Measurements from ENCODE around the gene IFT80. TPM values are rescaled to one million over a fixed set of nuclear protein-coding genes. Genes with fewer than 3 reads are reported as not detected.
A peak's percentile ranks its signal among the peaks of the same experiment; 100 is the strongest.

IFT80 gene
- total and polyA plus RNA-seq, 3 donors from 2014 or later = 32.0 to 74.9 (median 55.4) TPM

GRCh38 chr3:160210799-160211221, 188.2 kb downstream of the IFT80 start:
- H3K36me3 ChIP-seq (ENCODE audit: low read depth, missing control alignments) = no peaks in the 10 kb centered on the region
- H3K27ac ChIP-seq = no peak overlapping the region
- intact Hi-C loops (cut with DNase I; ENCODE audit: low total_unique reads) = no loop called here
- TF ChIP-seq POLR2A (IDR thresholded peaks at IDR 0.05) = no peak
- no peak for TF ChIP-seq CTCF (IDR thresholded peaks at IDR 0.05)
- DNase-seq = peak; percentile 33
- no peak overlapping the region for H3K4me3 ChIP-seq
- no peaks in the 10 kb centered on the region for H3K9me3 ChIP-seq
- 57 to 60% methylated on average over 1 of the region's 1 CpG for WGBS, 2 donors
- no peaks in the 10 kb centered on the region for H3K27me3 ChIP-seq
- no peaks in the 10 kb centered on the region for H3K4me1 ChIP-seq

GRCh38 chr3:160210341-160210740, 188.7 kb downstream of the IFT80 start:
- intact Hi-C loops (cut with DNase I; ENCODE audit: low total_unique reads) = no loop called here
- 88 to 100% methylated on average over 1 of the region's 1 CpG for WGBS, 2 donors
- H3K9me3 ChIP-seq = no peaks in the 10 kb centered on the region
- H3K36me3 ChIP-seq (ENCODE audit: low read depth, missing control alignments) = no peaks in the 10 kb centered on the region
- no peak overlapping the region for H3K27ac ChIP-seq
- H3K4me1 ChIP-seq = no peaks in the 10 kb centered on the region
- H3K27me3 ChIP-seq = no peaks in the 10 kb centered on the region
- TF ChIP-seq CTCF (IDR thresholded peaks at IDR 0.05) (no peak), POLR2A (IDR thresholded peaks at IDR 0.05) (no peak)
- H3K4me3 ChIP-seq = no peak overlapping the region
- no peak for DNase-seq

MicroRNAs encoded within 50 kb of the gene (microRNA counts, 767-probe panel; counts per million panel counts)
- 9,840 to 11,474 counts per million in 2 donors for microRNA hsa-miR-15b-5p

Small RNA genes lying within 50 kb of the gene (microRNA-seq; reads per million reads assigned to microRNA genes)
- gene MIR15B (ENCODE audit: borderline number of aligned reads in 2 of 2, borderline replicate concordance in 1 of 2) (3,221 to 3,365 reads per million in 2 donors), gene MIR16-2 (ENCODE audit: borderline number of aligned reads in 2 of 2, borderline replicate concordance in 1 of 2) (307 to 416 reads per million in 2 donors)

Small RNA genes lying within 50 kb of the gene (small RNA-seq; reads per million reads assigned to genes)
- gene MIR15B (5.3 to 6.1 reads per million in 2 donors), gene MIR16-2 (0.38 to 1.5 reads per million in 2 donors)

Other genes starting within 250 kb of the IFT80 start
- 1 to 10 TPM in 1 of 2 donors, under 1 TPM in 1; 0.63 to 2.8 TPM for gene C3orf80, start 173.8 kb downstream of the IFT80 start, total RNA-seq
- 2.0 TPM for gene C3orf80, start 173.8 kb downstream of the IFT80 start, polyA plus RNA-seq (ENCODE audit: insufficient read depth, low read depth, low replicate concordance)
- 100 to 1,000 TPM; 111 to 124 TPM for gene SMC4, start 425 bp upstream of the IFT80 start, total RNA-seq
- 19.5 TPM for gene SMC4, start 425 bp upstream of the IFT80 start, polyA plus RNA-seq (ENCODE audit: insufficient read depth, low read depth, low replicate concordance)
- 10 to 100 TPM in 1 of 2 donors, 1 to 10 TPM in 1; 9.1 to 20.6 TPM for gene TRIM59, start 50.6 kb upstream of the IFT80 start, total RNA-seq
- gene TRIM59, start 50.6 kb upstream of the IFT80 start, polyA plus RNA-seq (ENCODE audit: insufficient read depth, low read depth, low replicate concordance) = 13.9 TPM
- gene KPNA4, start 166.3 kb upstream of the IFT80 start, total RNA-seq = 10 to 100 TPM; 33.1 to 35.7 TPM
- gene KPNA4, start 166.3 kb upstream of the IFT80 start, polyA plus RNA-seq (ENCODE audit: insufficient read depth, low read depth, low replicate concordance) = 39.6 TPM